AG10803 (cell line): ENCODE measurements around the gene COCH.

Source experiments
- DNase-seq: peaks from one replicate; pipeline ENCODE4 v3.0.0; 2010; ENCODE audit warnings: low read depth
- H3K4me3 ChIP-seq: 2 replicates; pipeline ENCODE4 v1.5.1; 2011; ENCODE audit warnings: mild to moderate bottlenecking, low read length, control low read depth
- CTCF ChIP-seq: conservative IDR thresholded peaks from 2 replicates; pipeline ENCODE4 v1.5.1; 2011; ENCODE audit warnings: mild to moderate bottlenecking, low read length, control low read depth, inconsistent platforms

COCH gene

DNA sequence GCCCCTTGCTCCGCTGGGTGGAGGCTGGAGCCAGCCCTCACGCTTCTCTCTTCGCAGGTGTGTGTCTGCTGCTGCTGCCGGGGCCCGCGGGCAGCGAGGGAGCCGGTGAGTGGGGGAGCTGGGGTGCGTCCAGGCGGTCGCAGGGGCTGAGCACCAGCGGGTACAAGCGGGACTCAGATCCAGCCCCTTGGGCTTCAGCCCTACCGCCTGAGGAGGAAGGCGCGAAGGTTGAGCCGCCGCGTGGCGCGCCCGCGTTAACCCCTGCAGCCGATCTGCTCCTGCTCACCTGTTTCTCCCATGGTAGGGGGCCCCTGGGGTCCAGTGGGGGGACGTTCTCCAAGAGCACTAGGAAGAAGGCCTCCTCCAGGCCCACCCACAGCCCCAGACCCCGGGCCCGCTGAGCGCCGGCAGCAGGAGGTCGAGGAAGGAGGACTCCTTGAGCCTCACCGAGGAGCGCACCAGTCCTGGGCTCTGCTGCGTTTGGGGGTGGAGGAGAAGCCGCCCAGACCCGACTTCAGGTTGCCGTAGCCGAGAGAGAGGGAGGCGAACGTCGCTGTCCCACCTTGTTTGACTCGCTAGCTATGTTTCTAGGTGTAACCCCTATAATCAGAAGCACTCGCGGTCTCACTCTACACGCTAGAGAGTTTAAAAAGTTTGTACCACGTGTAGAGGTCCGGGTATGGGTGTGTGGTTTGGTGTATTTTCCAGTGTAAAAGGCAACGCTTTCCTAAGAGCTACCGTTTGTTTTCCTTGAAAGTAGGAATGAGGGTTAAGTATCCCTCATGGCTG, 834 bp downstream of the COCH start:
- TF ChIP-seq CTCF, result no peak
- no peak overlapping the region; the same call in 1 of the 2 replicates for H3K4me3 ChIP-seq
- no peak for DNase-seq

GRCh38 chr14:30875788-30876053, 1.4 kb downstream of the COCH start:
- DNase-seq, result no peak
- H3K4me3 ChIP-seq, result no peak overlapping the region
- no peak for TF ChIP-seq CTCF

GRCh38 chr14:30876692-30877091, 2.3 kb downstream of the COCH start:
- no peak for DNase-seq
- no peak for TF ChIP-seq CTCF
- H3K4me3 ChIP-seq, result no peak overlapping the region

- H3K4me3 ChIP-seq, result no peak overlapping the region
- TF ChIP-seq CTCF, result no peak
- DNase-seq, result no peak
Observed at GRCh38 chr14:30882431-30882830, 8.1 kb downstream of the COCH start.

DNA sequence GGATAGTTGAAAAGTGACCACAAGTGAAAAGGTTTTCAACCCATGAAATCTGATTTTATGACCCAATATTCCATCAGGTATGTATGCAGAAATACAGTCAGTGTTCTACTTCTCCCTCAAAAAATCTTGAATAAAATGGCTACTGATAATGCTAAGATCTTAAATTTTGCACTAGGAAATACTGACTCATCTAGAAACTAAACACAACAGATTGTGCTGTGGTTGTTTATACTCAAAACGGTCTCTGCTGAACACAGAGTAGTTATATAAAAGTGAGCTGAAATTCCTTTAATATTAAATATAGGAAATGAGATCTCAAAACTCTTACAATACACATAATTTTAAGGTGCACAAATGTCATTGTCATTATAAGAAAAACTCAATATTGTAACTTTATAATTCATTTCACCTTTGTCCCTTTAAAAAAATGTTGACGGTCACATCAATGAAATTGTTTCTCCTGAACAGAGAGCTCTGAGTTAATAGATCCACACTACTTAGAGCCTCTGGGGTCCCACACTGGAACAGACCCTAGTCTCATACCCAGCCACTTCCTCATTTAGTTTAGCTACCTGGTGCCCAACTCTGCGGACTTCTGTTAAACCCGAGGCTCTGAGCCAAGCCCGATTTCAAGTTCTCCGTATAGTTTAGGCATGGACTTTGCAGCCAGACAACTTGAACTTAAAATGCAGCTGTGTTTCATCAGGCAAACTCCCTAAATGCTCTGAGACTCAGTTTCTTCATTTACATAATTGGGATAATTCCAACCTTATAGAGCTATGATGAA, 9.3 kb downstream of the COCH start:
- no peak for DNase-seq
- TF ChIP-seq CTCF, result no peak
- no peak overlapping the region for H3K4me3 ChIP-seq

- no peak for DNase-seq
- no peak overlapping the region for H3K4me3 ChIP-seq
- no peak for TF ChIP-seq CTCF
Observed at GRCh38 chr14:30884901-30885300, 10.5 kb downstream of the COCH start.
